Glutamatergic neuron (in vitro differentiated cells): ENCODE measurements around the gene USB1. TPM values are rescaled to one million over a fixed set of nuclear protein-coding genes. Genes with fewer than 3 reads are reported as not detected.

Experiments used
- DNase-seq: peaks from one replicate; pipeline ENCODE4 v3.0.0; 2022
- H3K27ac Mint-ChIP-seq: one replicate; pipeline ENCODE4 v1.8.0; 2020; ENCODE audit warnings: mild to moderate bottlenecking, mixed read lengths, inconsistent platforms; ENCODE audit not compliant: unreplicated experiment
- H3K27me3 Mint-ChIP-seq: one replicate; pipeline ENCODE4 v1.8.0; 2020; ENCODE audit warnings: mild to moderate bottlenecking, moderate library complexity, mixed read lengths, inconsistent platforms; ENCODE audit not compliant: unreplicated experiment
- H3K36me3 Mint-ChIP-seq: one replicate; pipeline ENCODE4 v1.8.0; 2020; ENCODE audit warnings: mild to moderate bottlenecking, mixed read lengths, inconsistent platforms; ENCODE audit not compliant: unreplicated experiment
- H3K4me1 Mint-ChIP-seq: one replicate; pipeline ENCODE4 v1.8.0; 2020; ENCODE audit warnings: mild to moderate bottlenecking, low read depth, mixed read lengths, inconsistent platforms; ENCODE audit not compliant: unreplicated experiment
- H3K4me3 Mint-ChIP-seq: one replicate; pipeline ENCODE4 v1.8.0; 2020; ENCODE audit warnings: mild to moderate bottlenecking, mixed read lengths, inconsistent platforms; ENCODE audit not compliant: unreplicated experiment
- H3K9me3 Mint-ChIP-seq: one replicate; pipeline ENCODE4 v1.8.0; 2020; ENCODE audit warnings: mild to moderate bottlenecking, moderate library complexity, mixed read lengths, inconsistent platforms; ENCODE audit not compliant: unreplicated experiment
- CTCF ChIP-seq: fragments of 200-600 bp; sonication (generic); IDR thresholded peaks from one replicate; pipeline ENCODE4 v1.5.0; 2021; ENCODE audit not compliant: partially characterized antibody, unreplicated experiment
- total RNA-seq: library from RNA; stranded (reverse); fragmentation: NEBNext Ultra II Directional; extraction: Animal tissue kit (Norgen Biotek cat#: 25700); gene quantifications from one replicate; pipeline ENCODE4 v1.2.1, GENCODE V29; 2021; ENCODE audit not compliant: unreplicated experiment

USB1 gene
- total RNA-seq, 1 donor from 2014 or later = 107 TPM

GRCh38 chr16:57962756-57963155, 38.5 kb upstream of the USB1 start:
- peaks cover 10% of the 10 kb centered on the region for H3K27me3 Mint-ChIP-seq
- no peaks in the 10 kb centered on the region for H3K4me1 Mint-ChIP-seq
- no peak overlapping the region for H3K27ac Mint-ChIP-seq
- H3K36me3 Mint-ChIP-seq = no peaks in the 10 kb centered on the region
- no peak for TF ChIP-seq CTCF
- H3K9me3 Mint-ChIP-seq = peaks cover 6% of the 10 kb centered on the region
- DNase-seq = no peak
- no peak overlapping the region for H3K4me3 Mint-ChIP-seq

GRCh38 chr16:57964157-57964700, 37.0 kb upstream of the USB1 start:
- no peaks in the 10 kb centered on the region for H3K36me3 Mint-ChIP-seq
- TF ChIP-seq CTCF = no peak
- H3K9me3 Mint-ChIP-seq = peaks cover 6% of the 10 kb centered on the region
- no peak overlapping the region for H3K27ac Mint-ChIP-seq
- peaks cover 10% of the 10 kb centered on the region for H3K27me3 Mint-ChIP-seq
- H3K4me3 Mint-ChIP-seq = no peak overlapping the region
- H3K4me1 Mint-ChIP-seq = no peaks in the 10 kb centered on the region
- no peak for DNase-seq

- no peaks in the 10 kb centered on the region for H3K36me3 Mint-ChIP-seq
- no peak for DNase-seq
- TF ChIP-seq CTCF = no peak
- H3K27me3 Mint-ChIP-seq = peaks cover 9% of the 10 kb centered on the region
- H3K9me3 Mint-ChIP-seq = peaks cover 4% of the 10 kb centered on the region
- no peaks in the 10 kb centered on the region for H3K4me1 Mint-ChIP-seq
- no peak overlapping the region for H3K27ac Mint-ChIP-seq
- H3K4me3 Mint-ChIP-seq = no peak overlapping the region
These were observed 34.9 kb upstream of the USB1 start for GRCh38 chr16:57966204-57966771.

GRCh38 chr16:57966986-57967385, 34.2 kb upstream of the USB1 start:
- TF ChIP-seq CTCF = no peak
- H3K27ac Mint-ChIP-seq = no peak overlapping the region
- H3K4me3 Mint-ChIP-seq = no peak overlapping the region
- H3K4me1 Mint-ChIP-seq = no peaks in the 10 kb centered on the region
- no peaks in the 10 kb centered on the region for H3K36me3 Mint-ChIP-seq
- no peak for DNase-seq
- peaks cover 6% of the 10 kb centered on the region for H3K27me3 Mint-ChIP-seq
- peaks cover 4% of the 10 kb centered on the region for H3K9me3 Mint-ChIP-seq

GRCh38 chr16:57967916-57968315, 33.3 kb upstream of the USB1 start:
- Mint-ChIP-seq H3K4me3 (no peak overlapping the region), H3K27ac (no peak overlapping the region), H3K9me3 (peaks cover 2% of the 10 kb centered on the region), H3K4me1 (no peaks in the 10 kb centered on the region), H3K27me3 (peaks cover 6% of the 10 kb centered on the region), H3K36me3 (no peaks in the 10 kb centered on the region)
- no peak for TF ChIP-seq CTCF
- no peak for DNase-seq
